Spleen (tissue), 11 donors: ENCODE data around the gene CACNG7. TPM values are rescaled to one million over a fixed set of nuclear protein-coding genes. Genes with fewer than 3 reads are reported as not detected.

Experiments
- DNase-seq: peaks from one replicate; pipeline ENCODE4 v3.0.0-alpha.2; 2020
- H3K27ac ChIP-seq, 8 donors: fragments of 200-600 bp; sonication (generic) in 7 of 8; 1 replicate in 4 of 8; 2 replicates in 4 of 8; pipeline versions ENCODE4 v1.5.0 to v1.8.0; 2016 to 2021; ENCODE audit warnings: inconsistent platforms in 4 of 8, mild to moderate bottlenecking in 4 of 8, moderate library complexity in 1 of 8
- H3K27me3 ChIP-seq, 7 donors: fragments of 200-600 bp; sonication (generic) in 6 of 7; replicated peaks in 1 of 7; 1 replicate in 4 of 7; 2 replicates in 3 of 7; pipeline versions ENCODE4 v1.5.0 to v1.8.0; 2016 to 2021; ENCODE audit warnings: inconsistent platforms in 3 of 7, mild to moderate bottlenecking in 1 of 7
- H3K36me3 ChIP-seq, 6 donors: fragments of 200-600 bp; sonication (generic) in 5 of 6; 1 replicate in 4 of 6; 2 replicates in 2 of 6; pipeline versions ENCODE4 v1.5.0 to v1.8.0; 2016 to 2021; ENCODE audit warnings: inconsistent platforms in 2 of 6
- H3K4me1 ChIP-seq, 6 donors: fragments of 200-600 bp; sonication (generic) in 5 of 6; 1 replicate in 3 of 6; 2 replicates in 3 of 6; pipeline versions ENCODE4 v1.5.0 to v1.8.0; 2016 to 2021; ENCODE audit warnings: inconsistent platforms in 3 of 6
- H3K4me3 ChIP-seq, 8 donors: fragments of 200-600 bp; sonication (generic) in 7 of 8; 1 replicate in 4 of 8; 2 replicates in 4 of 8; pipeline versions ENCODE4 v1.5.0 to v1.8.0; 2016 to 2021; ENCODE audit warnings: inconsistent platforms in 4 of 8, mild to moderate bottlenecking in 4 of 8, moderate library complexity in 2 of 8
- H3K9me3 ChIP-seq, 8 donors: fragments of 200-600 bp; sonication (generic) in 7 of 8; 1 replicate in 4 of 8; 2 replicates in 4 of 8; pipeline versions ENCODE4 v1.5.0 to v1.8.0; 2016 to 2021; ENCODE audit warnings: inconsistent platforms in 4 of 8
- POLR2A ChIP-seq, 3 donors: fragments of 450-650 bp; IDR thresholded peaks; one replicate each; pipeline ENCODE4 v1.5.1; 2017; ENCODE audit warnings: antibody characterized with exemption in 3 of 3, mild to moderate bottlenecking in 1 of 3
- POLR2AphosphoS5 ChIP-seq, 3 donors: sonication (generic); formaldehyde crosslinking; IDR thresholded peaks; one replicate each; pipeline ENCODE4 v1.5.1; 2017; ENCODE audit warnings: antibody characterized with exemption in 3 of 3
- WGBS, 5 donors: extraction: QIAGEN DNeasy Blood & Tissue Kit in 3 of 5; methylation state at CpG; one replicate each; pipeline versions ENCODE4 v1.1.5 to v1.1.7; 2013 to 2018; 5-methylcytosine and 5-hydroxymethylcytosine counted together
- intact Hi-C: fragments of 100-400 bp; cut with DNase I; formaldehyde crosslinking; loops from one replicate; pipeline ENCODE4 v1.15.0; 2023; ENCODE audit warnings: low total_unique reads
- polyA plus RNA-seq, 3 donors: library from polyadenylated mRNA; stranded (reverse); fragments of 200-250 nt; gene quantifications; one replicate each; pipeline ENCODE4 v1.2.1, GENCODE V29; 2013
- total RNA-seq, 7 donors: library from RNA; depleted of rRNA in 3 of 7; stranded (reverse); fragments of >200 nt in 3 of 7; fragmentation: NEBNext Ultra II Directional in 4 of 7; extraction: Animal tissue kit (Norgen Biotek cat#: 25700) in 4 of 7; gene quantifications; one replicate each; pipeline versions ENCODE4 v1.1.0 to v1.2.1, GENCODE V29; 2016 to 2021
- TF ChIP-seq, protein P1 (sequence below), 11 experiments: fragments of 200-600 bp in 7 of 11; fragments of 450-650 bp in 4 of 11; sonication (generic) in 4 of 11; IDR thresholded peaks in 8 of 11; conservative IDR thresholded peaks in 3 of 11; 1 replicate in 7 of 11; 2 replicates in 4 of 11; pipeline versions ENCODE4 v1.4.0 to v1.8.0; 2016 to 2021; ENCODE audit warnings: antibody characterized with exemption in 11 of 11, inconsistent platforms in 4 of 11, mild to moderate bottlenecking in 1 of 11
- donor health status: healthy with polysubstance abuse.
- donor health status: DM: no; HTN: no; CAD: no; lungs with moderate emphysema.
- donor health status: DM: no; HTN: no; CAD: no.
- donor health status: Bipolar disorder and iron deficiency.
- donor health status: healthy.
- donor health status: DM: no; HTN: no; CAD: no.
- donor health status: DM: yes; HTN: yes; CAD: no.

Gene CACNG7
- total and polyA plus RNA-seq, 10 donors = not detected

DNA sequence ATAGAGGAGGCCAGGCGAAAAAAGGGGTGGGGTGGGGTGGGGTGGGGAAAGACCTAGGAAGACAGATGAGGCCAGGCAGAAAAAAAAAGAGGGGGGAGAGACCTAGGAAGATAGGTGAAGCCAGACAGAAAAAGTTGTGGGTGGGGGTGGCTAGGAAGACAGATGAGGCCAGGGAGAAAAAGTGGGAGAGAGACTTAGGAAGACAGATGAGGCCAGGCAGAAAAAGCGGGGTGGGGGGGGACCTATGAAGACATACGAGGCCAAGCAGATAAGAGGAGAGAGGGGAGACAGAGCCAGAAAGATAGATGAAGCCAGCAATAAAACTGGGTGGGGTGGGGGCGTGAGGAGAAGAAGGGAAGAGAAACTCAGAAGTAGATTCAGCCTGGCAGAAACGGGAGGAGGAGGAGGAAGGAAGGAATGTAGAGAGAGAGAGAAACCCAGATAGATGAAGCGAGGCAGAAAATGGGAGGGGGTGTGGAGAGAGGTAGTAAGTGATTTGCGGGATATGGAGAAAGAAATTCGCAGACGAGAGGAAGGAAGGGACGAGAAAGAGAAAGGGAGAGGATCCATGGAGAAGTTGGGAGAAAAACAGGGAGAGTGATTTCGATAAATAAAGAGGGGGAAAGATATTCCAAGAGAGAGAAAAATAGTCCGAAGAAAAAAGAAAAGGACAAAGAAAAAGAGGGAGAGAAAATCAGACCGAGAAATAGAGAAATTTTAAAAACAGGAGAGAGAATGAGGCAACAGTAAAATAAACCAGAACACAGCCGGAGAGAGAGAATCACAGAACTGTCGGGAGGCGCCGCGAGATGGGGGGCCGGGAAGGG, 70.1 kb downstream of the CACNG7 start:
- H3K9me3 ChIP-seq = peaks cover 0 to 47% (median 0%) of the 10 kb centered on the region in 8 donors
- intact Hi-C loops = no loop called here
- peaks cover 0 to 99% (median 74%) of the 10 kb centered on the region in 7 donors for H3K27me3 ChIP-seq
- 5 to 9% (median 6%) methylated on average over 18 to 19 of the region's 19 CpGs for WGBS, 5 donors
- peak overlapping the region in 1 of 8 donors; percentile 51 for H3K4me3 ChIP-seq
- H3K4me1 ChIP-seq = peaks cover 0 to 50% (median 25%) of the 10 kb centered on the region in 6 donors
- no peak overlapping the region for H3K27ac ChIP-seq
- TF ChIP-seq POLR2A (IDR thresholded peaks at IDR 0.05) = no peak
- TF ChIP-seq, protein P1, sequence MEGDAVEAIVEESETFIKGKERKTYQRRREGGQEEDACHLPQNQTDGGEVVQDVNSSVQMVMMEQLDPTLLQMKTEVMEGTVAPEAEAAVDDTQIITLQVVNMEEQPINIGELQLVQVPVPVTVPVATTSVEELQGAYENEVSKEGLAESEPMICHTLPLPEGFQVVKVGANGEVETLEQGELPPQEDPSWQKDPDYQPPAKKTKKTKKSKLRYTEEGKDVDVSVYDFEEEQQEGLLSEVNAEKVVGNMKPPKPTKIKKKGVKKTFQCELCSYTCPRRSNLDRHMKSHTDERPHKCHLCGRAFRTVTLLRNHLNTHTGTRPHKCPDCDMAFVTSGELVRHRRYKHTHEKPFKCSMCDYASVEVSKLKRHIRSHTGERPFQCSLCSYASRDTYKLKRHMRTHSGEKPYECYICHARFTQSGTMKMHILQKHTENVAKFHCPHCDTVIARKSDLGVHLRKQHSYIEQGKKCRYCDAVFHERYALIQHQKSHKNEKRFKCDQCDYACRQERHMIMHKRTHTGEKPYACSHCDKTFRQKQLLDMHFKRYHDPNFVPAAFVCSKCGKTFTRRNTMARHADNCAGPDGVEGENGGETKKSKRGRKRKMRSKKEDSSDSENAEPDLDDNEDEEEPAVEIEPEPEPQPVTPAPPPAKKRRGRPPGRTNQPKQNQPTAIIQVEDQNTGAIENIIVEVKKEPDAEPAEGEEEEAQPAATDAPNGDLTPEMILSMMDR (IDR thresholded peaks at IDR 0.05 in 8 of 11, conservative IDR thresholded peaks at IDR 0.05 in 3 of 11) = no peak
- no peak for TF ChIP-seq POLR2AphosphoS5 (IDR thresholded peaks at IDR 0.05)
- DNase-seq = no peak
- H3K36me3 ChIP-seq = no peaks in the 10 kb centered on the region

DNA sequence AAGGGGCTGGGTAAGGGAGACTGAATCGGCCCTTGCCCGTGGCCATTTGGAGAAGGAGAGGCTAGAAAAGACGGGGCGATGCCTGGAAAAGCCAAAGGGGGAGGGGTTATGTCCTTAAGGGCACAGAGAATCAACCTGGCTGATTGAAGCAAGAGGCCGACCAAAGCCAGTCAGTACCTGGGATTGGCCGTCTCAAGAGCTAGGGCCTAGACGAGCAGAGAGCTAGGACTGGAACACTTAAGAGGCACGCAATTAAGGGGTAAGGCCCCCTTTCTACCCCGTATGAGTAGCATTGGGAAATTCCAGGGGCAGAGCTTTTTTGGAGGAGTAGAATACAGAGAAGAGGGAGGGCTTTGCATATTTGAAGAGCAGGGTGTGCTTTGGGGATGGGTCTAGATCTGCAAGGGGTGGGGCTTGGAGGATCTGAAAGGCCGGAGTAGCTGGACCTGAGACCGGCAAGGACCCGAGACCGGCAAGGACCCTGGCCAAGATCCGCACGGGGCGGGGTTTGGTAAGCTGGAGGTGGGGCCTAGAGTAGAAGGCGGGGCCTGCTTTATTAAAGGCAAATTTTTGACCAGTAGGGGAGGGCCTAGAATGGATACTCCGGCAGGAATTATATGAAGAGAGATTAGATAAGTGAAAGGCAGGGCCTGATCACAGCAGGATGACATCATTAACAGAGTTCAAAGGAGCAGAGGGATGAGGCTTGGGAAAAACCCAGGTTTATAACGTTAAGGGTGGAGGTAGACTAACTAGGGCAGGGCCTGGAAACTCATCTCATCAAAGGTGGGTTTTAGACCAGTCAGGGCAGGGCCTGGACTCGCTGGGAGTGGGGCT, 71.7 kb downstream of the CACNG7 start:
- 38 to 56% (median 47%) methylated on average over 20 of the region's 20 CpGs for WGBS, 5 donors
- no peak for DNase-seq
- intact Hi-C loops = no loop called here
- H3K4me1 ChIP-seq = peaks cover 0 to 50% (median 25%) of the 10 kb centered on the region in 6 donors
- H3K4me3 ChIP-seq = peak overlapping the region in 1 of 8 donors; percentile 51
- no peaks in the 10 kb centered on the region for H3K36me3 ChIP-seq
- TF ChIP-seq, protein P1 (IDR thresholded peaks at IDR 0.05 in 8 of 11, conservative IDR thresholded peaks at IDR 0.05 in 3 of 11) = no peak
- TF ChIP-seq POLR2AphosphoS5 (IDR thresholded peaks at IDR 0.05) = no peak
- no peak for TF ChIP-seq POLR2A (IDR thresholded peaks at IDR 0.05)
- no peak overlapping the region for H3K27ac ChIP-seq
- peaks cover 0 to 47% (median 0%) of the 10 kb centered on the region in 8 donors for H3K9me3 ChIP-seq
- peaks cover 0 to 95% (median 74%) of the 10 kb centered on the region in 7 donors for H3K27me3 ChIP-seq

DNA sequence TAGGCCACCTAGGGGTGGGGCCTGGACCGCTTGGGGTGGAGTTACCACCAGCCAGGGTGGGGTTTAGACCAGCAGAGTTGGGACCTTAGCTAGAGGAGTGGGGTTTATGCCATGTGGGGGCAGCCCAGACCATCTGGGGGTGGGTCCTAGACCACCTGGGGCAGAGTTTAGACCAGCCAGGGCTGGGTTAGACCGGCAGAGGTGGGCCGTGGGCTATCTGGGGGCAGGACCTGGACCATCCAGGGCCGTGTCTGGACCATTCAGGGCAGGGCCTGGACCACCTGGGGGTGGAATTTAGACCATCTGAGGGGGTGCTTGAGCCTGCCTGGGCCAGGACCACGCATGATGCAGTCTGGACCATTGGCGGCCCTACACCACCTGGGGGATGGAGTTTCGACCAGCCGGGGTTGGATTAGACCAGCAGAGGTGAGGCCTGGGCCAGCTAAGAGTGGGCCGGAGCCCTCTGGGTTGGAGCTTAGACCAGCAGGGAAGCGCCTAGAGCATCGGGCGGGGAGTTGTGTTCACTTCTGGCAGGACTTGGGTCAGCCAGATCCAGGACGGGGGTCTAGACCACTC, 72.4 kb downstream of the CACNG7 start:
- no peaks in the 10 kb centered on the region for H3K36me3 ChIP-seq
- DNase-seq = no peak
- no peak overlapping the region for H3K27ac ChIP-seq
- H3K4me3 ChIP-seq = peak overlapping the region in 1 of 8 donors; percentile 59
- H3K4me1 ChIP-seq = peaks cover 0 to 50% (median 25%) of the 10 kb centered on the region in 6 donors
- intact Hi-C loops = no loop called here
- peaks cover 0 to 47% (median 0%) of the 10 kb centered on the region in 8 donors for H3K9me3 ChIP-seq
- TF ChIP-seq, protein P1 (IDR thresholded peaks at IDR 0.05 in 8 of 11, conservative IDR thresholded peaks at IDR 0.05 in 3 of 11) = no peak
- TF ChIP-seq POLR2A (IDR thresholded peaks at IDR 0.05) (no peak), POLR2AphosphoS5 (IDR thresholded peaks at IDR 0.05) (no peak)
- peaks cover 0 to 88% (median 67%) of the 10 kb centered on the region in 7 donors for H3K27me3 ChIP-seq
- 78 to 90% (median 83%) methylated on average over 11 to 13 of the region's 13 CpGs for WGBS, 5 donors
